IPS DF 6.9 (cell line): ENCODE data around the gene SUPT5H.
"Not testable (repeated sequence)": the region's sequence is repeated elsewhere in the genome, so short reads cannot be mapped to it uniquely, and the experiment has no call there.

ENCODE experiments used
- DNase-seq: peaks from one replicate; pipeline ENCODE4 v3.0.0-alpha.2; 2013; ENCODE audit warnings: low read depth, low spot score
- H3K27ac ChIP-seq: one replicate; pipeline ENCODE4 v1.5.1; 2013; ENCODE audit warnings: low read length, control low read depth
- H3K27me3 ChIP-seq: 2 replicates; pipeline ENCODE4 v1.6.1; 2013; ENCODE audit warnings: mild to moderate bottlenecking, low read length; ENCODE audit not compliant: control insufficient read depth, insufficient read depth
- H3K36me3 ChIP-seq: 2 replicates; pipeline ENCODE4 v1.6.1; 2013; ENCODE audit warnings: low read length; ENCODE audit not compliant: control insufficient read depth, insufficient read depth
- H3K4me1 ChIP-seq: 2 replicates; pipeline ENCODE4 v1.6.1; 2013; ENCODE audit warnings: low read length; ENCODE audit not compliant: control insufficient read depth, insufficient read depth
- H3K4me3 ChIP-seq: 2 replicates; pipeline ENCODE4 v1.5.1; 2013; ENCODE audit warnings: mild to moderate bottlenecking, low read length
- H3K9me3 ChIP-seq: 2 replicates; pipeline ENCODE4 v1.6.1; 2013; ENCODE audit warnings: low read length, inconsistent platforms; ENCODE audit not compliant: control insufficient read depth, insufficient read depth
- WGBS: extraction: QIAGEN DNeasy Blood & Tissue Kit; methylation state at CpG from one replicate; pipeline ENCODE4 v1.1.7; 2013; ENCODE audit warnings: mixed read lengths, missing lambda C conversion rate; ENCODE audit not compliant: insufficient read length, insufficient coverage; 5-methylcytosine and 5-hydroxymethylcytosine counted together

Gene SUPT5H

GRCh38 chr19:39444598-39445195 is 685 bp upstream of the SUPT5H start:
- Histone ChIP-seq H3K36me3 (0 out of 2 replicates have a peak, but pooled peaks cover 7% of the 10 kb centered on the region), H3K27ac (no peak overlapping the region), H3K27me3 (no peaks in the 10 kb centered on the region), H3K9me3 (no peaks in the 10 kb centered on the region), H3K4me3 (peak overlapping the region; percentile 49), H3K4me1 (0 out of 2 replicates have a peak, but pooled peaks cover 1% of the 10 kb centered on the region)
- WGBS: no CpG with 5 or more reads among the region's 17 CpGs
- DNase-seq: no peak

GRCh38 chr19:39446365-39447084 is 1.1 kb downstream of the SUPT5H start:
- no peak overlapping the region for H3K27ac ChIP-seq
- no peaks in the 10 kb centered on the region for H3K9me3 ChIP-seq
- no peak for DNase-seq
- no peak overlapping the region; the same call in 1 of the 2 replicates for H3K4me3 ChIP-seq
- 0 out of 2 replicates have a peak, but pooled peaks cover 7% of the 10 kb centered on the region for H3K36me3 ChIP-seq
- no peaks in the 10 kb centered on the region for H3K27me3 ChIP-seq
- H3K4me1 ChIP-seq: 0 out of 2 replicates have a peak, but pooled peaks cover 1% of the 10 kb centered on the region
- WGBS: no CpG with 5 or more reads among the region's 16 CpGs

DNA sequence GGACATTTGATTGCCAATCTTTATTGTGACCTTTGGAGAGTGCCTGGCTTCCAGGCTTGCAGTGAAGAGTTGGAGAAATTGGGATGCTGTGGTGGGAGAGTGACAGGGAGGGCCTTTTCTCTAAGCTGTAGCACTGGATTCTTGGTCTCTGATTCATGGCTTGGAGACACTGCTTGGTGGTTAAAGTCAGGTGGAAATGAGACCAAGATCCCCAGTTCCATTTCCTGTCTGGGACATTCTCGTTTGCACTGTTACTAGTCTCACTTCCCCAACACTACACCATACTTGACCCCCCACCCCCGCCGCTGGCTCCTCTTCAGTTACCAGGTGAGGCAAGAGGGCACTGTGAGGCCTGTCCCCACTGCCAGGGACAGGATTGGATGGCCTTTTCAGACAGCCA is 2.9 kb downstream of the SUPT5H start:
- Histone ChIP-seq H3K27me3 (no peaks in the 10 kb centered on the region), H3K36me3 (0 out of 2 replicates have a peak, but pooled peaks cover 10% of the 10 kb centered on the region), H3K27ac (no peak overlapping the region), H3K4me3 (no peak overlapping the region), H3K9me3 (no peaks in the 10 kb centered on the region), H3K4me1 (0 out of 2 replicates have a peak, but pooled peaks cover 1% of the 10 kb centered on the region)
- no CpG with 5 or more reads among the region's 3 CpGs for WGBS
- DNase-seq: no peak

GRCh38 chr19:39449116-39449797 is 3.9 kb downstream of the SUPT5H start:
- Histone ChIP-seq H3K9me3 (no peaks in the 10 kb centered on the region), H3K27ac (no peak overlapping the region), H3K27me3 (no peaks in the 10 kb centered on the region), H3K4me3 (no peak overlapping the region), H3K4me1 (0 out of 2 replicates have a peak, but pooled peaks cover 1% of the 10 kb centered on the region), H3K36me3 (0 out of 2 replicates have a peak, but pooled peaks cover 10% of the 10 kb centered on the region)
- DNase-seq: no peak
- no CpG with 5 or more reads among the region's 8 CpGs for WGBS

DNA sequence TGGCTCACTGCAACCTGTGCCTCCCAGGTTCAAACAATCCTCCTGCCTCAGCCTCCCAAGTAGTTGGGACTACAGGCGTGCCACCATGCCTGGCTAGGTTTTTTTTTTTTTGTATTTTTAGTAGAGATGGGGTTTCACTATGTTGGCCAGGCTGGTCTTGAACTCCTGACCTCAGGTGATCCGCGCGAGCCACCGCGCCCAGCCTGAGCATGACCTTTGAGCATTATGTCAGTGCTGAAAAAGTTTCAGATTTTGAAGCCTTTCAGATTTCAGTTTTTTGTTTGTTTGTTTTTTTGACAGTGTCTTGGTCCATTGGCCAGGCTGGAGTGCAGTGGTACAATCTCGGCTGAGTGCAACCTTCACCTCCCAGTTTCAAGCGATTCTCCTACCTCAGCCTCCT is 5.9 kb downstream of the SUPT5H start:
- not testable (repeated sequence) for H3K4me1 ChIP-seq, H3K9me3 ChIP-seq, H3K27ac ChIP-seq, H3K4me3 ChIP-seq, H3K27me3 ChIP-seq, DNase-seq
- H3K36me3 ChIP-seq: 0 out of 2 replicates have a peak, but pooled peaks cover 10% of the 10 kb centered on the region
- no CpG with 5 or more reads among the region's 8 CpGs for WGBS

DNA sequence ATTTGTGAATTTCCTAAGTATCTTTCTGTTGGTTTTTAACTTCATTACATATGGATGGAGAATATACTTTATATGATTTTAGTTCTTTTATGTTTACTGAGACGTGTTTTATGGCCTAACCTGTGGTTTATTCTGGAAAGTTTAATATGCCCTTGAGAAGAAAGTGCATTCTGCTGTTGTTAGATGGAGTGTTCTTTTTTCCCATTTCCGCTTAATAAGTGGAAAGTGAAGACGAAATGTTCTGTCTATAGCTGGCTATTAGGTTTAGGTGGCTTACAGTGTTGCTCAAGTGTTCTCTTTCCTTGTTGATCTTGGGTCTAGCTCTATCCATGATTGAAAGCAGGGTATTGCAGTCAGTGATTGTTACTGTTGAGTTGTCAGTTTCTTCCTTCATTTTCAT is 18.0 kb downstream of the SUPT5H start:
- Histone ChIP-seq H3K36me3 (peaks cover 44% of the 10 kb centered on the region), H3K9me3 (no peaks in the 10 kb centered on the region), H3K27me3 (no peaks in the 10 kb centered on the region), H3K4me3 (no peak overlapping the region), H3K4me1 (no peaks in the 10 kb centered on the region), H3K27ac (no peak overlapping the region)
- WGBS: no CpG with 5 or more reads among the region's 3 CpGs
- no peak for DNase-seq

- no peaks in the 10 kb centered on the region for H3K27me3 ChIP-seq
- no CpG with 5 or more reads among the region's 18 CpGs for WGBS
- H3K9me3 ChIP-seq: no peaks in the 10 kb centered on the region
- peaks cover 56% of the 10 kb centered on the region for H3K36me3 ChIP-seq
- no peak overlapping the region for H3K27ac ChIP-seq
- H3K4me3 ChIP-seq: no peak overlapping the region
- no peak for DNase-seq
- H3K4me1 ChIP-seq: no peaks in the 10 kb centered on the region
These were observed 20.8 kb downstream of the SUPT5H start for GRCh38 chr19:39465956-39466747.

DNA sequence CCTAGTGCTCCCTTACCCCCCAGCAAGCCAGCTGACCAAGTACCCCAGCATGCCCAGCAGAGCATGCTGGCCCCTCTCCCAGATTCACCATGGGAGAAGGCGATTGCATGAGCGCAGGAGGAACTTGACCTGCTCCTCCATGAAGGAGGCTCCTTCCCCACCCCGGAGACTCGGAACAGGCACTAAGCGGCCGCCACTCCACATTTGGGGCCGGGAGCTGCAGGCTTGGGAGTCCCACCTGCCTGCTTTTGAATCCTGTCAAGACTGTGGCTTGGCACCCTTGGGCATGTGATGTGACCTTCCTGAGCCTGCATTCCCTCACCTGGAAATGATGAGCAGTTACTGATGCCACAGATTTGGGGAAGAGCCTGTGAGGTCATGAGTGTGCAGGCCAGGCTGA is 22.6 kb downstream of the SUPT5H start:
- Histone ChIP-seq H3K4me1 (no peaks in the 10 kb centered on the region), H3K9me3 (no peaks in the 10 kb centered on the region), H3K36me3 (peaks cover 71% of the 10 kb centered on the region), H3K27me3 (no peaks in the 10 kb centered on the region), H3K4me3 (no peak overlapping the region), H3K27ac (no peak overlapping the region)
- DNase-seq: no peak
- WGBS: no CpG with 5 or more reads among the region's 7 CpGs

GRCh38 chr19:39469036-39469435 is 23.7 kb downstream of the SUPT5H start:
- Histone ChIP-seq H3K36me3 (peaks cover 77% of the 10 kb centered on the region), H3K27ac (no peak overlapping the region), H3K4me1 (no peaks in the 10 kb centered on the region), H3K27me3 (no peaks in the 10 kb centered on the region), H3K9me3 (no peaks in the 10 kb centered on the region), H3K4me3 (no peak overlapping the region)
- DNase-seq: no peak
- WGBS: no CpG with 5 or more reads among the region's 11 CpGs

- no peak overlapping the region for H3K27ac ChIP-seq
- no peak overlapping the region for H3K4me3 ChIP-seq
- no peak for DNase-seq
- H3K27me3 ChIP-seq: no peaks in the 10 kb centered on the region
- no peaks in the 10 kb centered on the region for H3K9me3 ChIP-seq
- WGBS: no CpG with 5 or more reads among the region's 6 CpGs
- no peaks in the 10 kb centered on the region for H3K4me1 ChIP-seq
- H3K36me3 ChIP-seq: peaks cover 79% of the 10 kb centered on the region
These were observed 24.2 kb downstream of the SUPT5H start for GRCh38 chr19:39469567-39469966.
